ENCODE data around the gene FGD2. TPM values are rescaled to one million over a fixed set of nuclear protein-coding genes. Genes with fewer than 3 reads are reported as not detected.

The FGD2 gene
- total RNA-seq, 1 experiment from 2014 or later, result 0.13 TPM

- Histone ChIP-seq H3T11ph (ENCODE audit: low read length) (no peak overlapping the region), H4K20me1 (ENCODE audit: control insufficient read depth, insufficient read depth, insufficient read length) (no peaks in the 10 kb centered on the region), H3K4ac (ENCODE audit: low read depth, low read length) (no peak overlapping the region), H4K8ac (replicated peaks; ENCODE audit: insufficient read length, low read depth, low read length) (no peak overlapping the region), H3K27me3 (ENCODE audit: insufficient read depth, low read length) (no peaks in the 10 kb centered on the region), H3K4me2 (ENCODE audit: insufficient read depth, insufficient read length, low read length) (peak overlapping the region; percentile 5), H2BK15ac (ENCODE audit: low read depth, low read length) (no peak overlapping the region), H3K18ac (ENCODE audit: insufficient read length, low read depth, low read length) (no peak overlapping the region), H2BK5ac (ENCODE audit: insufficient read length, low read length) (no peak overlapping the region), H2AFZ (ENCODE audit: low read length) (no peak overlapping the region), H3K9me3 (ENCODE audit: control insufficient read depth, low read depth, low read length) (no peaks in the 10 kb centered on the region), H4K91ac (ENCODE audit: insufficient read length, low read depth, low read length) (no peak overlapping the region), H2BK20ac (ENCODE audit: low read depth, low read length, poor library complexity, severe bottlenecking) (no peak overlapping the region), H2BK120ac (ENCODE audit: low read depth, low read length, poor library complexity, severe bottlenecking) (no peak overlapping the region), H3K79me1 (ENCODE audit: insufficient read depth, low read depth, low read length, poor library complexity, severe bottlenecking) (no peaks in the 10 kb centered on the region), H4K5ac (ENCODE audit: insufficient read length, low read depth, low read length) (no peak overlapping the region), H3K23me2 (ENCODE audit: insufficient read length, low read depth, low read length, poor library complexity, severe bottlenecking) (no peaks in the 10 kb centered on the region), H3K79me2 (ENCODE audit: insufficient read depth, low read length) (no peaks in the 10 kb centered on the region), H3K4me1 (ENCODE audit: insufficient read depth, low read length) (peaks cover 6% of the 10 kb centered on the region; the same call in 1 of the 2 replicates), H3K56ac (ENCODE audit: insufficient read length, low read depth, low read length) (no peak overlapping the region), H3K27ac (ENCODE audit: insufficient read length, low read depth, low read length) (no peak overlapping the region), H3K9ac (ENCODE audit: extremely low read depth, insufficient read length, low read length) (no peak overlapping the region), H2AK5ac (ENCODE audit: insufficient read length, low read length) (no peak overlapping the region), H3K14ac (ENCODE audit: insufficient read depth, low read length) (no peak overlapping the region), H2BK12ac (ENCODE audit: insufficient read length, low read depth, low read length) (no peak overlapping the region), H3K23ac (ENCODE audit: insufficient read length, low read depth, low read length) (no peak overlapping the region)
- peak; percentile 90 for DNase-seq
- H3K27me3 Mint-ChIP-seq (ENCODE audit: low read depth), result no peaks in the 10 kb centered on the region
- no CpG with 5 or more reads among the region's 25 CpGs for WGBS (ENCODE audit: extremely low coverage, insufficient read length, low lambda C conversion rate)
- peaks cover 27 to 42% of the 10 kb centered on the region in 2 experiments for H3K4me1 Mint-ChIP-seq
- no peaks in the 10 kb centered on the region for H3K9me3 Mint-ChIP-seq
- no peaks in the 10 kb centered on the region for H3K36me3 Mint-ChIP-seq (ENCODE audit: insufficient read depth in 1 of 3, low read depth in 3 of 3)
- peak overlapping the region in 1 of 2 experiments; percentile 43; a peak in 2 of 5 replicates for H3K4me3 Mint-ChIP-seq
- TF ChIP-seq, protein P1, sequence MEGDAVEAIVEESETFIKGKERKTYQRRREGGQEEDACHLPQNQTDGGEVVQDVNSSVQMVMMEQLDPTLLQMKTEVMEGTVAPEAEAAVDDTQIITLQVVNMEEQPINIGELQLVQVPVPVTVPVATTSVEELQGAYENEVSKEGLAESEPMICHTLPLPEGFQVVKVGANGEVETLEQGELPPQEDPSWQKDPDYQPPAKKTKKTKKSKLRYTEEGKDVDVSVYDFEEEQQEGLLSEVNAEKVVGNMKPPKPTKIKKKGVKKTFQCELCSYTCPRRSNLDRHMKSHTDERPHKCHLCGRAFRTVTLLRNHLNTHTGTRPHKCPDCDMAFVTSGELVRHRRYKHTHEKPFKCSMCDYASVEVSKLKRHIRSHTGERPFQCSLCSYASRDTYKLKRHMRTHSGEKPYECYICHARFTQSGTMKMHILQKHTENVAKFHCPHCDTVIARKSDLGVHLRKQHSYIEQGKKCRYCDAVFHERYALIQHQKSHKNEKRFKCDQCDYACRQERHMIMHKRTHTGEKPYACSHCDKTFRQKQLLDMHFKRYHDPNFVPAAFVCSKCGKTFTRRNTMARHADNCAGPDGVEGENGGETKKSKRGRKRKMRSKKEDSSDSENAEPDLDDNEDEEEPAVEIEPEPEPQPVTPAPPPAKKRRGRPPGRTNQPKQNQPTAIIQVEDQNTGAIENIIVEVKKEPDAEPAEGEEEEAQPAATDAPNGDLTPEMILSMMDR (conservative IDR thresholded peaks at IDR 0.05), result peak; percentile 93
- H3K27ac Mint-ChIP-seq, result peak overlapping the region; percentile 9 to 70 (median 61); a peak in 4 of 7 replicates
Observed at GRCh38 chr6:37051138-37052026, 45.9 kb downstream of the FGD2 start.
